WTC11 (cell line): ENCODE results near the gene FMNL3.

Experiments used
- ZNF263 ChIP-seq: sonication (generic); formaldehyde crosslinking; IDR thresholded peaks from 2 replicates; pipeline ENCODE4 v1.8.1; 2022; ENCODE audit warnings: low read depth, mild to moderate bottlenecking, moderate library complexity, missing genetic modification reagents
- ZNF416 ChIP-seq: fragments of 250-450 bp; sonication (Bioruptor Pico); IDR thresholded peaks from 2 replicates; pipeline ENCODE4 v1.9.0; 2021; ENCODE audit warnings: mild to moderate bottlenecking, inconsistent platforms
- TF ChIP-seq, protein P1 (sequence below): sonication (generic); formaldehyde crosslinking; IDR thresholded peaks from 2 replicates; pipeline ENCODE4 v1.8.1; 2023; ENCODE audit warnings: mild to moderate bottlenecking, missing genetic modification reagents, borderline replicate concordance
- TF ChIP-seq, protein P2 (sequence below): fragments of 200-600 bp; IDR thresholded peaks from 2 replicates; pipeline ENCODE4 v1.8.0; 2022; ENCODE audit warnings: antibody characterized with exemption

DNA sequence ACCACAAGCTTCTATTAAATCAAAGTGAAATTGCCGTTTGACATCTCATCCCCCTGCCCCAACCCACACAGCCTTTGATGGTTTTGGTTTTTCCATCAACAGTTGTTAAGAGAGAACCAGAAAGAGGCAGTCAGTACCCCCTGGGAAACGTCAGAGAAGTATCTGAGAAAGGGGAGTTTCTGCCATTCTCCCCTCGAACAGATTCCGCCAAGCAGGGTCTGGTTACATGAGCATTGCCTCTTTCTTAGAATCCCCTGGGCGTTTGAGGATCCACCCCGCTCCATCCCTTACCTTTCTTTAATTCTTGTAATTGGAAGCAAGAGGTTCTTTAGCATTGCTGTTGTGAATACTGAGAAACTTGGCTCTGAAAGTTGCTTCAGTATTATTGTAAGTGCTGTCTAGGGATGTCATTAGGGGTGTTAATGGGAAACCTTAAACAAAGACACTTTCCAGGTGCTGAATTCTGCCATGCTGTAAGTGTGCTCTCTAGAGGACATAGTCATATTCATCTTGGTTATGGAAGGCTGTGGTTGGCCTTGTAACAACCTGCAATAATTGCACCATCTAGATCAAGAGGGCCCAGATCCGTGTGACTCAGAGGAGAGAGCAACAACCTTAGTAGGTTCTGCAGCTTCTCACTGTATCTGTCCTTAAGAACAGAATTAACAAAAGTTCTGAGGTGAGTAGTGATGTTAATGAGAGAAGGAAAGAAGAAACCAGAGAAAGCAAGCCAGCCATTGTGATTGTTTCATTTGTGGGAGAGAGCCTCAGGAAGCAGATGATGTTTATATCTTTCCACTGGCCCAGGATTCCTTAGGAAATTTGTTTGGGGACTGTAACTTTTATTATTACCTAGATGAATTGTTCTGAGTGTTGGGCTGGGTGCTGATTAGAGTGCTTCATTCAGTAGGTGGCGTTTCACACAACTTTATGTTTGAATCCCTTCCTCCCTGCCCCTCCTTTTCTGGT lies 43.1 kb upstream of the FMNL3 start:
- TF ChIP-seq ZNF263 (CRISPR knock-in tag), result no peak
- TF ChIP-seq, protein P1, sequence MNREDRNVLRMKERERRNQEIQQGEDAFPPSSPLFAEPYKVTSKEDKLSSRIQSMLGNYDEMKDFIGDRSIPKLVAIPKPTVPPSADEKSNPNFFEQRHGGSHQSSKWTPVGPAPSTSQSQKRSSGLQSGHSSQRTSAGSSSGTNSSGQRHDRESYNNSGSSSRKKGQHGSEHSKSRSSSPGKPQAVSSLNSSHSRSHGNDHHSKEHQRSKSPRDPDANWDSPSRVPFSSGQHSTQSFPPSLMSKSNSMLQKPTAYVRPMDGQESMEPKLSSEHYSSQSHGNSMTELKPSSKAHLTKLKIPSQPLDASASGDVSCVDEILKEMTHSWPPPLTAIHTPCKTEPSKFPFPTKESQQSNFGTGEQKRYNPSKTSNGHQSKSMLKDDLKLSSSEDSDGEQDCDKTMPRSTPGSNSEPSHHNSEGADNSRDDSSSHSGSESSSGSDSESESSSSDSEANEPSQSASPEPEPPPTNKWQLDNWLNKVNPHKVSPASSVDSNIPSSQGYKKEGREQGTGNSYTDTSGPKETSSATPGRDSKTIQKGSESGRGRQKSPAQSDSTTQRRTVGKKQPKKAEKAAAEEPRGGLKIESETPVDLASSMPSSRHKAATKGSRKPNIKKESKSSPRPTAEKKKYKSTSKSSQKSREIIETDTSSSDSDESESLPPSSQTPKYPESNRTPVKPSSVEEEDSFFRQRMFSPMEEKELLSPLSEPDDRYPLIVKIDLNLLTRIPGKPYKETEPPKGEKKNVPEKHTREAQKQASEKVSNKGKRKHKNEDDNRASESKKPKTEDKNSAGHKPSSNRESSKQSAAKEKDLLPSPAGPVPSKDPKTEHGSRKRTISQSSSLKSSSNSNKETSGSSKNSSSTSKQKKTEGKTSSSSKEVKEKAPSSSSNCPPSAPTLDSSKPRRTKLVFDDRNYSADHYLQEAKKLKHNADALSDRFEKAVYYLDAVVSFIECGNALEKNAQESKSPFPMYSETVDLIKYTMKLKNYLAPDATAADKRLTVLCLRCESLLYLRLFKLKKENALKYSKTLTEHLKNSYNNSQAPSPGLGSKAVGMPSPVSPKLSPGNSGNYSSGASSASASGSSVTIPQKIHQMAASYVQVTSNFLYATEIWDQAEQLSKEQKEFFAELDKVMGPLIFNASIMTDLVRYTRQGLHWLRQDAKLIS, result no peak
- TF ChIP-seq, protein P2, sequence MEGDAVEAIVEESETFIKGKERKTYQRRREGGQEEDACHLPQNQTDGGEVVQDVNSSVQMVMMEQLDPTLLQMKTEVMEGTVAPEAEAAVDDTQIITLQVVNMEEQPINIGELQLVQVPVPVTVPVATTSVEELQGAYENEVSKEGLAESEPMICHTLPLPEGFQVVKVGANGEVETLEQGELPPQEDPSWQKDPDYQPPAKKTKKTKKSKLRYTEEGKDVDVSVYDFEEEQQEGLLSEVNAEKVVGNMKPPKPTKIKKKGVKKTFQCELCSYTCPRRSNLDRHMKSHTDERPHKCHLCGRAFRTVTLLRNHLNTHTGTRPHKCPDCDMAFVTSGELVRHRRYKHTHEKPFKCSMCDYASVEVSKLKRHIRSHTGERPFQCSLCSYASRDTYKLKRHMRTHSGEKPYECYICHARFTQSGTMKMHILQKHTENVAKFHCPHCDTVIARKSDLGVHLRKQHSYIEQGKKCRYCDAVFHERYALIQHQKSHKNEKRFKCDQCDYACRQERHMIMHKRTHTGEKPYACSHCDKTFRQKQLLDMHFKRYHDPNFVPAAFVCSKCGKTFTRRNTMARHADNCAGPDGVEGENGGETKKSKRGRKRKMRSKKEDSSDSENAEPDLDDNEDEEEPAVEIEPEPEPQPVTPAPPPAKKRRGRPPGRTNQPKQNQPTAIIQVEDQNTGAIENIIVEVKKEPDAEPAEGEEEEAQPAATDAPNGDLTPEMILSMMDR, result no peak
- TF ChIP-seq ZNF416 (CRISPR knock-in tag), result no peak
